Measurements from ENCODE around the gene ZNF783. TPM values are rescaled to one million over a fixed set of nuclear protein-coding genes. Genes with fewer than 3 reads are reported as not detected.

The ZNF783 gene
- total and polyA plus RNA-seq, 7 donors, result 1.2 to 15.2 (median 9.4) TPM

DNA sequence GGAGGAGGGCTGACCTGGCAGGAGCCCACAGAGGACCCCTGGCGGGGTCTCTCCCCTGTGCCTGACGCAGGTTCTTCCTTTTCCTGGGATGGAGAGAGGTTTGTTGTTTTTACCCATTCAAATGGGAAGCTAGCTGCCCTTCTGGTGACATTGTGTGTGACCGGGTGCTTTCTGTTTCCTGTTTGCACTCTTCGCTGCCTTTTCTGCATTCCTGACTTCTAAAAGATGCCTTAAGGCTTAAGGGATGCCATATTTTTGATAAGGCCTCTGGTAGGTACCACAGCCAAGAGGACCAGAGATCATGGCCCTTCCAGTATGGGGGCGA is 20.3 kb downstream of the ZNF783 start:
- 92 to 94% methylated on average over 5 of the region's 5 CpGs for WGBS, 2 donors
- no peak for DNase-seq
- no peak overlapping the region for H3K27ac ChIP-seq
- TF ChIP-seq EP300 (IDR thresholded peaks at IDR 0.05) (no peak), POLR2A (IDR thresholded peaks at IDR 0.05) (no peak), CTCF (IDR thresholded peaks at IDR 0.05) (no peak), POLR2AphosphoS5 (IDR thresholded peaks at IDR 0.05) (no peak)
- intact Hi-C loops (cut with DNase I), result no loop called here
- H3K4me1 ChIP-seq, result peaks cover 0 to 17% (median 8%) of the 10 kb centered on the region in 4 donors
- peaks cover 7 to 49% (median 19%) of the 10 kb centered on the region in 4 donors for H3K36me3 ChIP-seq
- H3K9me3 ChIP-seq, result no peaks in the 10 kb centered on the region
- H3K27me3 ChIP-seq, result no peaks in the 10 kb centered on the region
- no peak overlapping the region for H3K4me3 ChIP-seq

- Histone ChIP-seq H3K36me3 (peaks cover 1 to 49% (median 15%) of the 10 kb centered on the region in 4 donors), H3K4me1 (peaks cover 0 to 17% (median 8%) of the 10 kb centered on the region in 4 donors), H3K4me3 (no peak overlapping the region), H3K27ac (no peak overlapping the region), H3K27me3 (no peaks in the 10 kb centered on the region), H3K9me3 (no peaks in the 10 kb centered on the region)
- 90 to 93% methylated on average over 3 of the region's 3 CpGs for WGBS, 2 donors
- DNase-seq, result no peak
- TF ChIP-seq POLR2AphosphoS5 (IDR thresholded peaks at IDR 0.05), result no peak
- intact Hi-C loops (cut with DNase I), result no loop called here
These were observed 21.3 kb downstream of the ZNF783 start for GRCh38 chr7:149283321-149283720.

DNA sequence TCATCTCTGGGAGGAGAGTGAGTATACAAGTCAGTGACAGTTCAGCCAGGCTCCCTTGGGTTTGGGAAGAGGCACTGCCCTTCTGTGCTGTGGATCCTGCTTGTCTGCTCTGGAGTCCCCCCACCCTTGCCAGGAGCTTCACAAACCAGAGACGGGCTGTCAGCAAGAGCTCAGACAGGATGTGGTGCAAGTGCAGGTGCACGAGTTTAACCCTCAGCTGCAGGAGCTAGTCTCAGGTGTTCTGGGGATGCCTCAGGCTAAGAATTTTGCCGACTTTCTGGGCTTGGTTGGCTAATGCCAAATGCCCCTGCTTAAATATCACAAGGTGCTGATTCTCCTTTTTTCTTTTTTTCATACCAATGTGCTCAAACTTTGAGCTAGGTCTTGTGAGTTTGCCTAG is 22.3 kb downstream of the ZNF783 start:
- Histone ChIP-seq H3K9me3 (no peaks in the 10 kb centered on the region), H3K4me1 (peaks cover 0 to 17% (median 8%) of the 10 kb centered on the region in 4 donors), H3K36me3 (peaks cover 0 to 49% (median 5%) of the 10 kb centered on the region in 4 donors), H3K27ac (peak overlapping the region in 1 of 4 donors; percentile 9), H3K27me3 (no peaks in the 10 kb centered on the region), H3K4me3 (no peak overlapping the region)
- WGBS, 2 donors, result 41 to 61% methylated on average over 3 of the region's 3 CpGs
- TF ChIP-seq CTCF (IDR thresholded peaks at IDR 0.05) (no peak), POLR2AphosphoS5 (IDR thresholded peaks at IDR 0.05) (no peak), EP300 (IDR thresholded peaks at IDR 0.05) (no peak), POLR2A (IDR thresholded peaks at IDR 0.05) (no peak)
- intact Hi-C loops (cut with DNase I), result no loop called here
- DNase-seq, result no peak

DNA sequence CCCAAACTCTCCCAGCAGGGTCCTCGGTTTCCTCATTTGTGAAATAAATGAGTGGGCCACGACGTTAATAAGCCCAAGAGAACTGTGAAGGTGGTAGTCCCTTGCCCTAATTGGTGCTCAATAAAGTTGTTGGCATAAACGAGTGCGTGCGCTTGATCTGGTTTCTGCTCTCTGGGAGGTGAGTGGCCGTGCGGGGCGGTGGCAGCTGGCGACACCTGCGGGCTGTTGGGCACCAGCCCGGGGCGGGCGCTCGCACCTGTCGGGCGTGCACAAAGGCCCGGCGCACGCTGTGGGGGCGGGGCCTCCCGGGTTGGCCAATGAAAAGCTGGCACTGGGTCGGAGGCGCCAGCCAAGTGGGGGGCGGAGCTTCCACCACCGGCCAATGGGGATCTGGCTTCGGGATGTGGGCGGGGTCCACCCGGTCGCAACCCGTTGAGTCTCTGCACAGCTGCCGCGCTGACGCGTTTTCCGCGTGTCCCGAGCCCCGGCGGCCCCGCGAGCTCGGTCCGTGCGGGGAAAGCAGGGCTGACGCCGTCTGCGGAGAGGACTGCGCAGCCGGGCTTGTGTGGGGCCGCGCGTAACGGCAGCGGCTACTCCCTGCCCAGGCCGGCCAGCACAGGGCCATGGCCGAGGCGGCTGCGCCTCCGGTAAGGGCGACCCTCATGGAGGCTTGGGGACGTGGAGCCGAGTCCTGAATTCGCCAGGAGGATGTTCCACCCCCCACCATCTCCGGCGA is 23.0 kb downstream of the ZNF783 start:
- H3K27me3 ChIP-seq, result no peaks in the 10 kb centered on the region
- H3K4me1 ChIP-seq, result peaks cover 0 to 17% (median 8%) of the 10 kb centered on the region in 4 donors
- peaks cover 0 to 54% (median 6%) of the 10 kb centered on the region in 4 donors for H3K36me3 ChIP-seq
- TF ChIP-seq POLR2A (IDR thresholded peaks at IDR 0.05) (no peak), POLR2AphosphoS5 (IDR thresholded peaks at IDR 0.05) (peak in 3 of 4 donors; percentile 56 to 69 (median 62))
- 1% methylated on average over 66 of the region's 66 CpGs for WGBS, 2 donors
- DNase-seq, result peak; percentile 96
- H3K27ac ChIP-seq, result peak overlapping the region; percentile 43 to 61 (median 52)
- peak overlapping the region; percentile 35 to 65 (median 53) for H3K4me3 ChIP-seq
- no peaks in the 10 kb centered on the region for H3K9me3 ChIP-seq
- intact Hi-C loops (cut with DNase I), result no loop called here

DNA sequence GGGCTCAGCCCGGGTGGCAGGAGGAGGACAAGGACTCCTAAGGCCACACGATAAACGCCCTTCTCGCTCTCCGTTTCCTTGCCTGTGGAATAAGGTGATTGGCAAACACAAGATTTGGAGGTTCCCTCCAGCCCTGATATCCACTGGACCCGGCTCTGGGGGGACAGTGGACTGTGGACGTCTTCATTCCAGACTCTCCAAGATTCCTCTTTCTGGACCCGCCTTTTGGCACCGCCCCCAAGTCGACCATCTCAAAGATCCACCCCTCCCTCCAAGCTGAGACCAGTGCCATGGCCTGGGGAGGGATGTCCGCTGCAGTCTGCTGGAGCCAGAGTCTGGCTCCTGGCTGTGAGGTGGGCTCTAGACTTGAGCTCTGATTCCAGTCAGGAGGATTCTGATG is 23.6 kb downstream of the ZNF783 start:
- DNase-seq, result no peak
- Histone ChIP-seq H3K27ac (peak overlapping the region; percentile 43 to 61 (median 52)), H3K4me1 (peaks cover 0 to 17% (median 8%) of the 10 kb centered on the region in 4 donors), H3K9me3 (no peaks in the 10 kb centered on the region), H3K27me3 (no peaks in the 10 kb centered on the region), H3K36me3 (peaks cover 0 to 49% (median 7%) of the 10 kb centered on the region in 4 donors), H3K4me3 (peak overlapping the region; percentile 35 to 65 (median 53))
- 4 to 14% methylated on average over 11 of the region's 11 CpGs for WGBS, 2 donors
- intact Hi-C loops (cut with DNase I), result no loop called here
- TF ChIP-seq POLR2A (IDR thresholded peaks at IDR 0.05), result no peak
- no peak for TF ChIP-seq EP300 (IDR thresholded peaks at IDR 0.05)
- TF ChIP-seq CTCF (IDR thresholded peaks at IDR 0.05), result no peak
- no peak for TF ChIP-seq POLR2AphosphoS5 (IDR thresholded peaks at IDR 0.05)
